ENCODE data around the gene MEI4. TPM values are rescaled to one million over a fixed set of nuclear protein-coding genes. Genes with fewer than 3 reads are reported as not detected.
"Not testable (repeated sequence)": the region's sequence is repeated elsewhere in the genome, so short reads cannot be mapped to it uniquely, and the experiment has no call there.

Gene MEI4
- total RNA-seq, 1 experiment from 2014 or later, result 0.11 TPM

- no peak for DNase-seq (ENCODE audit: low read depth)
Measured at GRCh38 chr6:77678048-77678447, 25.2 kb downstream of the MEI4 start.

- no peak for DNase-seq (ENCODE audit: low read depth)
Measured at GRCh38 chr6:77683515-77683914, 30.7 kb downstream of the MEI4 start.

GRCh38 chr6:77686931-77687330, 34.1 kb downstream of the MEI4 start:
- no peak for DNase-seq (ENCODE audit: low read depth)

GRCh38 chr6:77688649-77689048, 35.8 kb downstream of the MEI4 start:
- DNase-seq (ENCODE audit: low read depth), result no peak

- DNase-seq (ENCODE audit: low read depth), result not testable (repeated sequence)
Measured at GRCh38 chr6:77700095-77700494, 47.3 kb downstream of the MEI4 start.

- no peak for DNase-seq (ENCODE audit: low read depth)
Measured at GRCh38 chr6:77707603-77708002, 54.8 kb downstream of the MEI4 start.

GRCh38 chr6:77715588-77715987, 62.7 kb downstream of the MEI4 start:
- no peak for DNase-seq (ENCODE audit: low read depth)

GRCh38 chr6:77716311-77716710, 63.5 kb downstream of the MEI4 start:
- no peak for DNase-seq (ENCODE audit: low read depth)

GRCh38 chr6:77736010-77736409, 83.2 kb downstream of the MEI4 start:
- not testable (repeated sequence) for DNase-seq (ENCODE audit: low read depth)

- DNase-seq (ENCODE audit: low read depth), result no peak
Measured at GRCh38 chr6:77740380-77740779, 87.5 kb downstream of the MEI4 start.

GRCh38 chr6:77752156-77752555, 99.3 kb downstream of the MEI4 start:
- not testable (repeated sequence) for DNase-seq (ENCODE audit: low read depth)

GRCh38 chr6:77762386-77762785, 109.5 kb downstream of the MEI4 start:
- no peak for DNase-seq (ENCODE audit: low read depth)

- no peak for DNase-seq (ENCODE audit: low read depth)
Measured at GRCh38 chr6:77763124-77763523, 110.3 kb downstream of the MEI4 start.

GRCh38 chr6:77764364-77764763, 111.5 kb downstream of the MEI4 start:
- DNase-seq (ENCODE audit: low read depth), result no peak

- DNase-seq (ENCODE audit: low read depth), result no peak
Measured at GRCh38 chr6:77773157-77773822, 120.5 kb downstream of the MEI4 start.

GRCh38 chr6:77774457-77774856, 121.6 kb downstream of the MEI4 start:
- no peak for DNase-seq (ENCODE audit: low read depth)

- no peak for DNase-seq (ENCODE audit: low read depth)
Measured at GRCh38 chr6:77776441-77776840, 123.6 kb downstream of the MEI4 start.

GRCh38 chr6:77778527-77778926, 125.7 kb downstream of the MEI4 start:
- DNase-seq (ENCODE audit: low read depth), result no peak

GRCh38 chr6:77786935-77787629, 134.2 kb downstream of the MEI4 start:
- DNase-seq (ENCODE audit: low read depth), result no peak

- DNase-seq (ENCODE audit: low read depth), result no peak
Measured at GRCh38 chr6:77796824-77797809, 144.3 kb downstream of the MEI4 start.

GRCh38 chr6:77812304-77812703, 159.5 kb downstream of the MEI4 start:
- DNase-seq (ENCODE audit: low read depth), result no peak

- DNase-seq (ENCODE audit: low read depth), result no peak
Measured at GRCh38 chr6:77813090-77813489, 160.3 kb downstream of the MEI4 start.

Data from Daoy (cell line).